K562 (cell line): ENCODE measurements around the gene PDE6H. TPM values are rescaled to one million over a fixed set of nuclear protein-coding genes. Genes with fewer than 3 reads are reported as not detected.

Source experiments
- ATAC-seq: fragments of 200-7000 bp; cut with Tn5 transposase; 3 replicates; pipeline ENCODE4 v1.9.1; 2020; ENCODE audit warnings: moderate library complexity
- BruUV-seq: library from RNA; stranded (reverse); fragments of 400-500 nt; replicated peaks from 2 replicates; lab custom pipeline; 2021; lab: Mats Ljungman, UMichigan
- CTCF ChIA-PET: fragments of 300-600 bp; formaldehyde crosslinking; extraction: SDS; loops from one replicate; lab custom pipeline; 2021; ENCODE audit warnings: low intra/inter-chr PET ratio; lab: Yijun Ruan, JAX
- POLR2A ChIA-PET: fragments of 300-600, 350-650 bp; sonication (Branson Sonifier 250); formaldehyde crosslinking; extraction: SDS; loops from one replicate; lab custom pipeline; 2021; ENCODE audit warnings: antibody characterized with exemption, inconsistent platforms; lab: Yijun Ruan, JAX
- DNase-seq, 4 experiments: peaks; one replicate each; pipeline versions ENCODE4 v3.0.0 to v3.0.0-alpha.2; 2011 to 2018; ENCODE audit warnings: low spot score in 3 of 4, mixed read lengths in 3 of 4; ENCODE audit errors: extremely low read depth in 1 of 4
- FAIRE-seq: peaks from 2 replicates; lab custom pipeline; 2011; peaks lifted over from hg19 to GRCh38; lab: Jason Lieb, UNC
- H2AFZ ChIP-seq: 2 replicates; pipeline ENCODE4 v1.6.0; 2011; ENCODE audit warnings: low read depth, low read length, control low read depth, inconsistent platforms
- H3K27ac ChIP-seq: fragments of 200-600 bp; 3 replicates; pipeline ENCODE4 v1.8.0; 2011; ENCODE audit warnings: low read depth, mild to moderate bottlenecking, control low read depth, inconsistent platforms, low read length, moderate library complexity, mixed read lengths; ENCODE audit errors: extremely low read depth
- H3K27me3 ChIP-seq, 2 experiments: fragments of 300-600 bp in 1 of 2; 2 replicates in 1 of 2; 3 replicates in 1 of 2; pipeline versions ENCODE4 v1.6.0 to v1.8.0; 2011; ENCODE audit warnings: inconsistent platforms in 2 of 2, low read length in 2 of 2, mild to moderate bottlenecking in 1 of 2, mixed read lengths in 1 of 2, moderate library complexity in 1 of 2; ENCODE audit not compliant: control insufficient read depth in 2 of 2, insufficient read depth in 2 of 2
- H3K36me3 ChIP-seq: fragments of 300-600 bp; 3 replicates; pipeline ENCODE4 v1.8.0; 2011; ENCODE audit warnings: mild to moderate bottlenecking, low read length, inconsistent platforms; ENCODE audit not compliant: control insufficient read depth, insufficient read depth
- H3K4me1 ChIP-seq, 2 experiments: fragments of 200-600 bp in 1 of 2; replicated peaks in 1 of 2; 2 replicates in 1 of 2; 3 replicates in 1 of 2; pipeline versions ENCODE4 v1.5.1 to v1.8.0; 2011; ENCODE audit warnings: inconsistent platforms in 2 of 2, low read length in 2 of 2, mild to moderate bottlenecking in 1 of 2, mixed read lengths in 1 of 2, moderate library complexity in 1 of 2; ENCODE audit not compliant: control insufficient read depth in 2 of 2, insufficient read depth in 2 of 2
- H3K4me2 ChIP-seq: 2 replicates; pipeline ENCODE4 v1.6.1; 2011; ENCODE audit warnings: low read length, control low read depth, inconsistent platforms, mixed read lengths; ENCODE audit not compliant: insufficient read depth
- H3K4me3 ChIP-seq: fragments of 200-600 bp; sonication (generic), shearing (Covaris generic); 2 replicates; pipeline ENCODE4 v1.5.1; 2016; ENCODE audit warnings: control low read depth, inconsistent platforms
- H3K79me2 ChIP-seq: fragments of 200-600 bp; 3 replicates; pipeline ENCODE4 v1.8.0; 2011; ENCODE audit warnings: low read length, inconsistent platforms; ENCODE audit not compliant: control insufficient read depth, insufficient read depth
- H3K9ac ChIP-seq, 2 experiments: 2 replicates each; pipeline versions ENCODE4 v1.6.0 to v1.6.1; 2011; ENCODE audit warnings: low read depth in 2 of 2, low read length in 2 of 2, control low read depth in 1 of 2, inconsistent platforms in 1 of 2, mild to moderate bottlenecking in 1 of 2, mixed read lengths in 1 of 2; ENCODE audit not compliant: insufficient read depth in 1 of 2
- H3K9me1 ChIP-seq: one replicate; pipeline ENCODE4 v1.6.0; 2011; ENCODE audit warnings: inconsistent platforms, mild to moderate bottlenecking, low read length, moderate library complexity; ENCODE audit not compliant: control insufficient read depth, insufficient read depth
- H3K9me3 ChIP-seq: replicated peaks from 2 replicates; pipeline ENCODE4 v1.5.1; 2011; ENCODE audit warnings: low read depth, low read length, inconsistent platforms; ENCODE audit not compliant: control insufficient read depth, insufficient read depth
- H4K20me1 ChIP-seq: replicated peaks from 2 replicates; pipeline ENCODE4 v1.6.1; 2011; ENCODE audit warnings: low read length, inconsistent platforms, mixed read lengths; ENCODE audit not compliant: control insufficient read depth, insufficient read depth
- SAFB ChIP-seq: fragments of 200-400 bp; formaldehyde crosslinking; IDR thresholded peaks from 2 replicates; pipeline ENCODE4 v1.6.1; 2017; ENCODE audit warnings: low read depth, low read length, borderline replicate concordance
- SRSF1 ChIP-seq: fragments of 200-400 bp; formaldehyde crosslinking; IDR thresholded peaks from 2 replicates; pipeline ENCODE4 v1.6.1; 2017; ENCODE audit warnings: mild to moderate bottlenecking, low read depth, low read length, moderate library complexity
- SRSF9 ChIP-seq: fragments of 200-400 bp; formaldehyde crosslinking; IDR thresholded peaks from 2 replicates; pipeline ENCODE4 v1.6.1; 2017; ENCODE audit warnings: low read depth, low read length, borderline replicate concordance
- USF1 ChIP-seq: sonication (generic); formaldehyde crosslinking; IDR thresholded peaks from 2 replicates; pipeline ENCODE4 v1.9.0; 2022; ENCODE audit warnings: mild to moderate bottlenecking, missing genetic modification reagents
- WGBS: fragments of 100-300 bp; shearing (Covaris generic); methylation state at CpG from one replicate; pipeline ENCODE4 v1.1.6; 2016; ENCODE audit warnings: low coverage, mixed read lengths; ENCODE audit not compliant: insufficient coverage; ENCODE audit errors: missing lambda C conversion rate; 5-methylcytosine and 5-hydroxymethylcytosine counted together
- in situ Hi-C: fragments of 300-500 bp; cut with MboI; formaldehyde crosslinking; loops from 4 replicates; pipeline ENCODE4 v1.15.0; 2018; ENCODE audit warnings: inconsistent platforms, mixed read lengths
- intact Hi-C: fragments of 100-400 bp; cut with micrococcal nuclease; formaldehyde crosslinking; loops from 2 replicates; pipeline ENCODE4 v1.14.2; 2022
- polyA plus RNA-seq, 8 experiments: library from polyadenylated mRNA; depleted of rRNA in 4 of 8; stranded (reverse) in 5 of 8; unstranded in 3 of 8; fragments of >200 nt; fragmentation: Nextera tagmentation in 2 of 8; fragmentation: Illumina TruSeq in 1 of 8; extraction: Ambion mirVana in 2 of 8; extraction: Trizol in 1 of 8; gene quantifications; 2 replicates each; pipeline versions ENCODE4 v1.2.1 to v1.2.3, GENCODE V29; 2011 to 2014; ENCODE audit warnings: inconsistent platforms in 1 of 8, missing spikeins in 1 of 8
- total RNA-seq, 7 experiments: library from RNA; depleted of rRNA in 6 of 7; stranded (reverse); fragments of >200 nt in 6 of 7; fragmentation: Illumina TruSeq in 2 of 7; extraction: Trizol in 2 of 7; gene quantifications; 2 replicates each; pipeline versions ENCODE4 v1.2.1 to v1.2.3, GENCODE V29; 2011 to 2021; ENCODE audit warnings: low replicate concordance in 1 of 7
- TF ChIP-seq, protein P1 (sequence below): sonication (generic); formaldehyde crosslinking; IDR thresholded peaks from 2 replicates; pipeline ENCODE4 v1.8.0; 2022; ENCODE audit warnings: missing genetic modification reagents, mild to moderate bottlenecking, borderline replicate concordance

Gene PDE6H
- total and polyA plus RNA-seq, 9 of the 15 experiments (the other 6 are each of a cell fraction or from before 2014, with no cell fraction given): 0.15 TPM; not detected in 8

DNA sequence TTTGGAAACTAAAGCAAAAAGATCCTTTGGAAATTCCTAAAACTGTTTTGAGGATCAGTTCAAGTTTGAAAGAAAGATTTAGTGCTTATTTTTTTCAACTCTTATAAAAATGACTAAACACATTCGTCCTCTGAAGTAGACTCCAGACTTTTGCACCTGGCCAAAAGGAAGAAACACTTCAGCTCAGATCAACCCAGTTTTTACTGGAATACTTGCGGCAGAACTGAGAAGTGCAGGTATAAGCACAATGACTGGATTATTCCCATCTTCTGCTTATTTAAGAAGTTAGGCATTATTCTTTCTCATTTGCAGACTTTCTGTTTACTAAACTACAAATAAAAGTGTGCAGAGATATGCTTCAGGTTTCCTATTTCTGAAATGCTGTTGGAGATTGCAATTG is 41.9 kb downstream of the PDE6H start:
- ChIA-PET CTCF (no interaction called here), POLR2A (no interaction called here)
- H3K4me3 ChIP-seq: no peak overlapping the region
- no peak overlapping the region for H3K4me2 ChIP-seq
- H3K79me2 ChIP-seq: no peaks in the 10 kb centered on the region
- TF ChIP-seq USF1 (CRISPR knock-in tag): no peak
- no peak for TF ChIP-seq SRSF9
- TF ChIP-seq, protein P1, sequence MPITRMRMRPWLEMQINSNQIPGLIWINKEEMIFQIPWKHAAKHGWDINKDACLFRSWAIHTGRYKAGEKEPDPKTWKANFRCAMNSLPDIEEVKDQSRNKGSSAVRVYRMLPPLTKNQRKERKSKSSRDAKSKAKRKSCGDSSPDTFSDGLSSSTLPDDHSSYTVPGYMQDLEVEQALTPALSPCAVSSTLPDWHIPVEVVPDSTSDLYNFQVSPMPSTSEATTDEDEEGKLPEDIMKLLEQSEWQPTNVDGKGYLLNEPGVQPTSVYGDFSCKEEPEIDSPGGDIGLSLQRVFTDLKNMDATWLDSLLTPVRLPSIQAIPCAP: no peak
- TF ChIP-seq SRSF1: no peak
- TF ChIP-seq SAFB: no peak
- H4K20me1 ChIP-seq: no peaks in the 10 kb centered on the region
- no peaks in the 10 kb centered on the region for H3K9me1 ChIP-seq
- ATAC-seq (no peak), FAIRE-seq (no peak), DNase-seq (no peak)
- no peak overlapping the region for H2AFZ ChIP-seq
- no peaks in the 10 kb centered on the region for H3K27me3 ChIP-seq
- BruUV-seq: no TSS peak
- H3K9me3 ChIP-seq: no peaks in the 10 kb centered on the region
- intact Hi-C loops (no loop called here), in situ Hi-C loops (no loop called here)
- H3K27ac ChIP-seq: no peak overlapping the region
- no peak overlapping the region for H3K9ac ChIP-seq
- no peaks in the 10 kb centered on the region for H3K4me1 ChIP-seq
- WGBS: no CpG with 5 or more reads among the region's 2 CpGs
- no peaks in the 10 kb centered on the region for H3K36me3 ChIP-seq
